Mucosa of stomach (tissue), 1 donor: Measurements from ENCODE around the gene CLIC4.
"Not testable (repeated sequence)": the region's sequence is repeated elsewhere in the genome, so short reads cannot be mapped to it uniquely, and the experiment has no call there.

Experiments
- H3K27me3 ChIP-seq: one replicate; pipeline ENCODE4 v1.7.0; 2013; ENCODE audit warnings: mild to moderate bottlenecking, low read length; ENCODE audit not compliant: control insufficient read depth, insufficient read depth
- H3K36me3 ChIP-seq: one replicate; pipeline ENCODE4 v1.7.0; 2013; ENCODE audit warnings: low read length; ENCODE audit not compliant: control insufficient read depth, insufficient read depth
- H3K4me1 ChIP-seq: one replicate; pipeline ENCODE4 v1.7.0; 2013; ENCODE audit warnings: mild to moderate bottlenecking, low read length; ENCODE audit not compliant: control insufficient read depth, insufficient read depth
- H3K4me3 ChIP-seq: one replicate; pipeline ENCODE4 v1.7.0; 2013; ENCODE audit warnings: low read length
- H3K9ac ChIP-seq: one replicate; pipeline ENCODE4 v1.7.0; 2013; ENCODE audit warnings: mild to moderate bottlenecking, low read length, moderate library complexity
- H3K9me3 ChIP-seq: one replicate; pipeline ENCODE4 v1.7.0; 2013; ENCODE audit warnings: mild to moderate bottlenecking, low read length, moderate library complexity; ENCODE audit not compliant: control insufficient read depth
- donor health status: Pancreatic carcinoma.

Gene CLIC4

GRCh38 chr1:24755323-24755722, 10.1 kb downstream of the CLIC4 start:
- not testable (repeated sequence) for H3K9ac ChIP-seq, H3K27me3 ChIP-seq, H3K4me3 ChIP-seq, H3K36me3 ChIP-seq, H3K4me1 ChIP-seq, H3K9me3 ChIP-seq

GRCh38 chr1:24756395-24756794, 11.1 kb downstream of the CLIC4 start:
- H3K27me3 ChIP-seq, result no peaks in the 10 kb centered on the region
- H3K9ac ChIP-seq, result no peak overlapping the region
- H3K9me3 ChIP-seq, result no peaks in the 10 kb centered on the region
- no peaks in the 10 kb centered on the region for H3K36me3 ChIP-seq
- no peak overlapping the region for H3K4me3 ChIP-seq
- no peaks in the 10 kb centered on the region for H3K4me1 ChIP-seq

- Histone ChIP-seq H3K36me3 (no peaks in the 10 kb centered on the region), H3K4me1 (no peaks in the 10 kb centered on the region), H3K9ac (no peak overlapping the region), H3K27me3 (no peaks in the 10 kb centered on the region), H3K4me3 (no peak overlapping the region), H3K9me3 (no peaks in the 10 kb centered on the region)
Measured at GRCh38 chr1:24759492-24759891, 14.2 kb downstream of the CLIC4 start.

DNA sequence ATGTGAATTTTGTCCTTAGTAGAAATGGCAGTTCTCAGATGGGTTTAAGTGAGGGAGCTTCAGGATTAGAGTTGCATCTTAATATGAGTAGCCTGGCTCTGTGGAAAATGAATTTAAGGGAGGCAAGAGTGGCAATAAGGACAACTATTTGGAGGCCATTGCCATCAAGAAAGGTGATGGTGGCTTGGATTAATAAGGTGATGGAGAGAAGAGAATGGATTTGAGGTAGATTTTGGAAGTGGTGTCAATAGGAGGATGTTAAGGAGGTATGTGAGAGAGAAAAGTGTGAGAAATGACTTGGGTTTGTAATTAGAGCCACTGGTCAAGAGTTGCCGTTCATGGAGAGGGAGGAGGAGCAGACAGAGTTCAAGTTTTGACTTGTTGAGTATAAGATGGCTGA, 16.3 kb downstream of the CLIC4 start:
- Histone ChIP-seq H3K4me3 (no peak overlapping the region), H3K4me1 (no peaks in the 10 kb centered on the region), H3K9me3 (no peaks in the 10 kb centered on the region), H3K27me3 (no peaks in the 10 kb centered on the region), H3K36me3 (no peaks in the 10 kb centered on the region), H3K9ac (no peak overlapping the region)

DNA sequence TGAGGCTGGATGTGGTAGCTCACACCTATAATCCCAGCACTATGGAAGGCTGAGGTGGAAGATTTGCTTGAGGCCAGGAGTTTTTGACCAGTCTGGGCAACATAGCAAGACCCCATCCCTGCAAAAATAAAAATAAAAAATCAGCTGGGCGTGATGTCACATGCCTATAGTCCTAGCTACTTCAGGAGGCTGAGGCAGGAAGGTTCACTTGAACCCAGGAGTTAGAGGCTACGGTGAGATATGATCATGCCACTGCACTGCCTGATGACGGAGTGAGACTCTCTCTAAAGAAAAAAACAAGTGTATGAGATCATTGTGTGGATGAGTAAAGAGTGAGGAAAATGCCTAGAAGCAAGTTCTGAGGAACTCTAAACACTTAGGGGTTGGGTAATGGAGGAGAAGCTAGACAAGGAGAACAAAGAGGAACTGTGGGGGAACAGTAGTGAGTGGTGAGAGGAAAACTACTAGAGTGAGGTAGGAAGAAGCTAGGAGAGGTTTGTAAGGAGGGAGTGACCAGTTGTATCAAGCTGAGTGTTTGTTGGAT, 17.0 kb downstream of the CLIC4 start:
- Histone ChIP-seq H3K4me1 (no peaks in the 10 kb centered on the region), H3K36me3 (no peaks in the 10 kb centered on the region), H3K4me3 (no peak overlapping the region), H3K9ac (no peak overlapping the region), H3K27me3 (no peaks in the 10 kb centered on the region), H3K9me3 (no peaks in the 10 kb centered on the region)

- Histone ChIP-seq H3K27me3 (no peaks in the 10 kb centered on the region), H3K36me3 (no peaks in the 10 kb centered on the region), H3K9me3 (no peaks in the 10 kb centered on the region), H3K9ac (no peak overlapping the region), H3K4me3 (no peak overlapping the region), H3K4me1 (no peaks in the 10 kb centered on the region)
Measured at GRCh38 chr1:24763671-24764070, 18.4 kb downstream of the CLIC4 start.

DNA sequence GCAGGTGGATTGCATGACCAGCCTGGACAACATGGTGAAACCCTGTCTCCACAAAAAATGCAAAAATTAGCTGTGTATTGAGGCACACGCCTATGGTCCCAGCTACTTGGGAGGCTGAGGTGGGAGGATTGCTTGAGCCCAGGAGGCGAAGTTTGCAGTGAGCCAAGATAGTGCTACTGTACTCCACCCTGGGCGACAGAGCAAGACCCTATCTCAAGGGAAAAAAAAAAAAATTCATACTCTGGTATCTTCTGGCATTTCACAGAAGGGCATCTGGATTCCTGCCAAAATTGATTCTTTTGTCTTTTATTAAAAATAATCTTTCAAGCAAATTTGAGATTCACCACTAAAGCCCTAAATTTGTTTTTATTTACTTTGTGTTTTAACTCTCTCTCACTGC, 19.2 kb downstream of the CLIC4 start:
- no peaks in the 10 kb centered on the region for H3K4me1 ChIP-seq
- no peak overlapping the region for H3K4me3 ChIP-seq
- no peaks in the 10 kb centered on the region for H3K36me3 ChIP-seq
- H3K9ac ChIP-seq, result no peak overlapping the region
- H3K9me3 ChIP-seq, result no peaks in the 10 kb centered on the region
- H3K27me3 ChIP-seq, result no peaks in the 10 kb centered on the region

DNA sequence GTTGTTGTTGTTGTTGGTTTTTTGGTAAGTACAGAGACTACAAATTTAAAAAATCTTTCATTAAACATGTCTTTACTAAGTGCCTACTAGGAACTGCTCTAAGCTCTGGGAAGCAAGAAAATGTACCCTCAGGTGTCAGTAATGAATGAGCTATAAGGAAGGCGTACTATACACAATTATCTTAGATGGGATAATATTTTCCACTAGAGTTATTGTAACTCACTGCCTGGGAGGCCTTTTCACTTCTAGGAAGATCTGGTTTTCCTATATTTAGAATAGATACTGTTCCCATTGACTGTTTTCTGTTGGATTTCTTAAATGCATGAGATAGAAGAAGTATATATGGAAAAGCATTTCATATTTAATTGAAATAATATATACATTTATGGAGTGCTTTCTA, 19.6 kb downstream of the CLIC4 start:
- H3K4me3 ChIP-seq, result no peak overlapping the region
- no peaks in the 10 kb centered on the region for H3K4me1 ChIP-seq
- H3K9me3 ChIP-seq, result no peaks in the 10 kb centered on the region
- H3K27me3 ChIP-seq, result no peaks in the 10 kb centered on the region
- H3K9ac ChIP-seq, result no peak overlapping the region
- no peaks in the 10 kb centered on the region for H3K36me3 ChIP-seq

DNA sequence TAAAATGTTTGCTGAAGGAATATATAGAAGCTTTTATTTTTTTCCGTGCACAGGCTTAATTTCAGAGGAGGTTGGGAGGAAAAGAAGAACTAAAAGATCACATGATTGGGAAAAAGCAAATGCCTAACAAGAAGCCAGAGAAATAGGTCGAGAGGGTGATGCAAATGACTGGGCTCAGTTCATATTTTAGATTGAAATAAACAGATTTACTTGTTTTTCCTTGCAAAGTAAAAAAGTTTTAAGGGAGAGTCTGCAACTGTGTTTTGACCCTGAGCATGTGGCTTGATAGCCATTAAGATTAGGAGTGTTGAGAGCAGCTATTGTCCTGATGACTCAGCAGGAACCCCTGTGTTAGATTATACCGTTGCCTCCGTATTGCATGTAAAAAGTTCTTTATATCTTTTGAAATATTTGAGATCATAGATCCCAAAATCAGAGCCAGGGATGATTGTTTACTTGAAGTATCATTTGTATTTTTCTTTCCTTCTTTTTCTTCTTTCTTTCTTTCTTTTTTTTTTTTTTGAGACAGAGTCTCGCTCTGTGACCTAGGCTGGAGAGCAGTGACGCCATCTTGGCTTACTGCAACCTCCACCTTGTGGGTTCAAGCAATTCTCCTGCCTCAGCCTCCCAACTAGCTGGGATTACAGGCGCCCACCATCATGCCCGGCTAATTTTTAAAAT, 20.2 kb downstream of the CLIC4 start:
- Histone ChIP-seq H3K36me3 (no peaks in the 10 kb centered on the region), H3K27me3 (no peaks in the 10 kb centered on the region), H3K4me3 (no peak overlapping the region), H3K9me3 (no peaks in the 10 kb centered on the region), H3K4me1 (no peaks in the 10 kb centered on the region), H3K9ac (no peak overlapping the region)

GRCh38 chr1:24767351-24767750, 22.1 kb downstream of the CLIC4 start:
- Histone ChIP-seq H3K9me3 (no peaks in the 10 kb centered on the region), H3K9ac (no peak overlapping the region), H3K36me3 (no peaks in the 10 kb centered on the region), H3K4me1 (no peaks in the 10 kb centered on the region), H3K27me3 (no peaks in the 10 kb centered on the region), H3K4me3 (no peak overlapping the region)

- Histone ChIP-seq H3K36me3 (no peaks in the 10 kb centered on the region), H3K9ac (no peak overlapping the region), H3K4me1 (no peaks in the 10 kb centered on the region), H3K4me3 (no peak overlapping the region), H3K27me3 (no peaks in the 10 kb centered on the region), H3K9me3 (no peaks in the 10 kb centered on the region)
Measured at GRCh38 chr1:24768873-24769605, 23.8 kb downstream of the CLIC4 start.
